Measurements from ENCODE around the gene HSPG2.

The HSPG2 gene

DNA sequence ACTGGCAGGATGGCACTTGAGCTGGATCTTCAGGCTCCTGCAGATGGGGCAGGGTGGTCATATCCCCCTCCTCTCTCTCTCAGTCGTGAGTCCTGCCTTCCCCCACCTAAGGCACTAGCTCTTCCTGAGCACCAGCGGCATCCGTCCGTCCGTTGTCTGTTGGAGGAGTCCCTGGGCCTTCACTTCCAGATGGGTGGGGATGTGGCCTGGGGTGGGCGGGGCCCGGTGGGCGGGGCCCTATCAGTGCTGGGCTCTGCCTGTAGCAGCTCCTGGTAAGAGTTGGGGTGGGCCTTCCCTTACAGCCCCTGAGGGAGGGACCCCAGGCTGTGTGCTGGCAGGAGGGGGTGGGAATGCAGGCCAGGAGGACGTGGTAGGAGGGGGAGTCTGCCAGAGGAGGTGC lies 114.8 kb downstream of the HSPG2 start:
- Histone ChIP-seq H3K36me3 (ENCODE audit: insufficient read depth, low read length) (no peaks in the 10 kb centered on the region), H3K4me2 (ENCODE audit: low read length) (no peak overlapping the region)

DNA sequence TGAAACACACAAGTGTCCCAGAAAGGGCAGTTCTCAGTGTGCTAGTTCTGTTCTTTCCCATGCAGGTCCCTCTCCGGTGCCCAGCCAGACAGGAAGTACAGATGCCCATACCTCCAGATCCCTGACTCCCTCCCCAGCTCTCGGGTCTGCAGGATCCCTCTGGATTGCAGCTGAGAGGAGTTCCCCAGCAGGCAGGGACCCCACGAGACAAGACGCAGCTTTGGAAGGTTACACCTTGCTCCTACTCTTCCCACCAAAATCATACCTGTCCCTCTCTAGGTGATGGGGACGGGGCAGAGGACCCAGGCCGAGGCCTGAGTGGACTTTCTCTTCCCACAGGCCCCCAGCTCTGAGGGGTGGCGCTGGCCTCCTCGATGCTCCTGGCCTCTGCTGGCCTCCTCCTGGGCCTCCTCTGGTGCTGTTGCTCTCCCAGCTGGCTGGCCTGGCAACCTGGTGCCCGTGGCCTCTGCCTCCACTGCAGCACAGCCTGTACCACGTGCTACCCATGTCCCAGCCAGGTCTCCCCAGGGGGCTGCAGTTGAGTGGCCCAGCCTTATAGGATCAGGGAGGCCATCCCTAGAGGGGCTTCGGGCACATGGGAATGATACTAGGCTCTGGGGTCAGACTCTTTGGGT lies 115.6 kb downstream of the HSPG2 start:
- no peak for TF ChIP-seq EZH2 (IDR thresholded peaks at IDR 0.05; ENCODE audit: borderline replicate concordance, low read length)
- no peak for TF ChIP-seq CTCF (IDR thresholded peaks at IDR 0.05; ENCODE audit: low read length)
- Histone ChIP-seq H3K4me2 (ENCODE audit: low read length) (no peak overlapping the region), H3K9ac (ENCODE audit: low read length) (no peak overlapping the region), H3K79me2 (ENCODE audit: insufficient read depth, low read length) (no peaks in the 10 kb centered on the region), H3K9me3 (ENCODE audit: low read length) (no peaks in the 10 kb centered on the region), H3F3A (ENCODE audit: insufficient read depth, low read length) (no peaks in the 10 kb centered on the region), H3K27me3 (ENCODE audit: insufficient read depth, low read length) (peaks cover 3% of the 10 kb centered on the region; the same call in 1 of the 2 replicates), H4K20me1 (ENCODE audit: insufficient read depth, low read length) (no peaks in the 10 kb centered on the region), H3K36me3 (ENCODE audit: insufficient read depth, low read length) (no peaks in the 10 kb centered on the region), H3K4me1 (ENCODE audit: insufficient read depth, low read length, severe bottlenecking) (no peaks in the 10 kb centered on the region), H3K9me2 (ENCODE audit: low read depth, low read length) (no peaks in the 10 kb centered on the region), H2AFZ (ENCODE audit: low read length) (no peak overlapping the region), H3K27ac (ENCODE audit: low read depth, low read length, poor library complexity, severe bottlenecking) (no peak overlapping the region), H3K4me3 (ENCODE audit: low read depth, low read length, poor library complexity, severe bottlenecking) (no peak overlapping the region)

More for the DNA sequence above, 114.8 kb downstream of the HSPG2 start:
- H3K9me2 ChIP-seq (ENCODE audit: low read depth, low read length): no peaks in the 10 kb centered on the region
- no peak overlapping the region for H3K9ac ChIP-seq (ENCODE audit: low read length)
- H4K20me1 ChIP-seq (ENCODE audit: insufficient read depth, low read length): no peaks in the 10 kb centered on the region
- no peak overlapping the region for H3K27ac ChIP-seq (ENCODE audit: low read depth, low read length, poor library complexity, severe bottlenecking)
- H3K27me3 ChIP-seq (ENCODE audit: insufficient read depth, low read length): peaks cover 3% of the 10 kb centered on the region; the same call in 1 of the 2 replicates
- no peak overlapping the region for H2AFZ ChIP-seq (ENCODE audit: low read length)
- H3K9me3 ChIP-seq (ENCODE audit: low read length): no peaks in the 10 kb centered on the region
- no peaks in the 10 kb centered on the region for H3F3A ChIP-seq (ENCODE audit: insufficient read depth, low read length)
- no peaks in the 10 kb centered on the region for H3K4me1 ChIP-seq (ENCODE audit: insufficient read depth, low read length, severe bottlenecking)
- no peaks in the 10 kb centered on the region for H3K79me2 ChIP-seq (ENCODE audit: insufficient read depth, low read length)
- no peak overlapping the region for H3K4me3 ChIP-seq (ENCODE audit: low read depth, low read length, poor library complexity, severe bottlenecking)
- TF ChIP-seq CTCF (IDR thresholded peaks at IDR 0.05; ENCODE audit: low read length) (no peak), EZH2 (IDR thresholded peaks at IDR 0.05; ENCODE audit: borderline replicate concordance, low read length) (no peak)

DNA sequence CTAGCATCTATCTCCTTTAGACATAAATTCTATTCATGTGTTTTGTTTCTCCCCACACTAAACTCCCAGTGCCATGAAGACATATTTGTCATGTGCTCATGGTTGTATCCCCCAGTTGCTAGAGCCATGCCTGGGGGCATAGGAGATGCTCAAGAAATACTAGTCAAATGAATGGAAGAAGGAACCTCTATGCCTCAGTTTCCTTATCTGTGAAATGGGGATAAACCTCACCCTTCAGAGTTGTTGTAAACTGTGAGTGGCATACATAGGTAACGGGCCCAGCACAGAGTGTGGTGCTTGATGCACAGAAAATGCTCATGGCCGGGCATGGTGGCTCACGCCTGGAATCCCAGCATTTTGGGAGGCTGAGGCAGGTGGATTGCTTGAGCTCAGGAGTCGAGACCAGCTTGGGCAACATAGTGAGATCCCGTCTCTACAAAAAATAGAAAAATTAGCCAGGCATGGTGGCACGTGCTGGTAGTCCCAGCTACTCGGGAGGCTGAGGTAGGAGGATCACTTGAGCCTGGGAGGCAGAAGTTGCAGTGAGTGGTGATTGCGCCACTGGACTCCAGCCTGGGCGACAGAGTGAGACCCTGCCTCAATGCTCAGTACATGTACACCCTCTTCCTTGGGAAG lies 116.4 kb downstream of the HSPG2 start:
- H3K9me3 ChIP-seq (ENCODE audit: low read length): no peaks in the 10 kb centered on the region
- H3K79me2 ChIP-seq (ENCODE audit: insufficient read depth, low read length): no peaks in the 10 kb centered on the region
- H3K9ac ChIP-seq (ENCODE audit: low read length): no peak overlapping the region
- no peak for TF ChIP-seq EZH2 (IDR thresholded peaks at IDR 0.05; ENCODE audit: borderline replicate concordance, low read length)
- no peak for TF ChIP-seq CTCF (IDR thresholded peaks at IDR 0.05; ENCODE audit: low read length)
- H3K4me1 ChIP-seq (ENCODE audit: insufficient read depth, low read length, severe bottlenecking): peaks cover 3% of the 10 kb centered on the region
- no peak overlapping the region for H3K27ac ChIP-seq (ENCODE audit: low read depth, low read length, poor library complexity, severe bottlenecking)
- H3K4me3 ChIP-seq (ENCODE audit: low read depth, low read length, poor library complexity, severe bottlenecking): no peak overlapping the region
- peaks cover 3% of the 10 kb centered on the region; the same call in 1 of the 2 replicates for H3K27me3 ChIP-seq (ENCODE audit: insufficient read depth, low read length)
- H3K9me2 ChIP-seq (ENCODE audit: low read depth, low read length): no peaks in the 10 kb centered on the region
- no peaks in the 10 kb centered on the region for H4K20me1 ChIP-seq (ENCODE audit: insufficient read depth, low read length)
- H3K36me3 ChIP-seq (ENCODE audit: insufficient read depth, low read length): no peaks in the 10 kb centered on the region
- no peak overlapping the region for H2AFZ ChIP-seq (ENCODE audit: low read length)
- no peaks in the 10 kb centered on the region for H3F3A ChIP-seq (ENCODE audit: insufficient read depth, low read length)
- H3K4me2 ChIP-seq (ENCODE audit: low read length): no peak overlapping the region

Measured in OCI-LY1 (cell line).